OCI-LY1 (cell line): ENCODE data around the gene BRD7.

Source experiments
- H2AFZ ChIP-seq: fragments of 200-600 bp; sonication (generic), shearing (Covaris generic); 2 replicates; pipeline ENCODE4 v1.6.0; 2014; ENCODE audit warnings: antibody characterized with exemption, mild to moderate bottlenecking, low read length
- H3F3A ChIP-seq: fragments of 200-600 bp; sonication (generic), shearing (Covaris generic); 2 replicates; pipeline ENCODE4 v1.6.0; 2014; ENCODE audit warnings: mild to moderate bottlenecking, antibody characterized with exemption, low read length, moderate library complexity; ENCODE audit not compliant: insufficient read depth
- H3K27ac ChIP-seq: fragments of 200-600 bp; sonication (generic); 2 replicates; pipeline ENCODE4 v1.5.1; 2014; ENCODE audit warnings: low read length, mixed run types, mild to moderate bottlenecking, low read depth; ENCODE audit not compliant: poor library complexity, severe bottlenecking
- H3K27me3 ChIP-seq: fragments of 200-600 bp; sonication (generic); 2 replicates; pipeline ENCODE4 v1.6.0; 2014; ENCODE audit warnings: antibody characterized with exemption, mild to moderate bottlenecking, low read length, moderate library complexity; ENCODE audit not compliant: insufficient read depth
- H3K36me3 ChIP-seq: fragments of 200-600 bp; sonication (generic); 2 replicates; pipeline ENCODE4 v1.6.1; 2014; ENCODE audit warnings: mild to moderate bottlenecking, antibody characterized with exemption, low read length, moderate library complexity, mixed read lengths; ENCODE audit not compliant: insufficient read depth
- H3K4me1 ChIP-seq: fragments of 200-600 bp; sonication (generic); 2 replicates; pipeline ENCODE4 v1.5.1; 2014; ENCODE audit warnings: mild to moderate bottlenecking, low read length, moderate library complexity; ENCODE audit not compliant: insufficient read depth, severe bottlenecking
- H3K4me2 ChIP-seq: fragments of 200-600 bp; sonication (generic), shearing (Covaris generic); 2 replicates; pipeline ENCODE4 v1.6.1; 2014; ENCODE audit warnings: low read length
- H3K4me3 ChIP-seq: fragments of 200-600 bp; sonication (generic); 2 replicates; pipeline ENCODE4 v1.5.1; 2014; ENCODE audit warnings: low read length, low read depth, mild to moderate bottlenecking, mixed read lengths; ENCODE audit not compliant: poor library complexity, severe bottlenecking
- H3K79me2 ChIP-seq: fragments of 200-600 bp; shearing (Covaris generic); 2 replicates; pipeline ENCODE4 v1.6.1; 2016; ENCODE audit warnings: mixed run types, low read length, mixed read lengths; ENCODE audit not compliant: insufficient read depth
- H3K9ac ChIP-seq: fragments of 200-600 bp; sonication (generic), shearing (Covaris generic); 2 replicates; pipeline ENCODE4 v1.6.1; 2014; ENCODE audit warnings: mild to moderate bottlenecking, low read length, mixed read lengths
- H3K9me2 ChIP-seq: fragments of 200-600 bp; sonication (generic), shearing (Covaris generic); 2 replicates; pipeline ENCODE4 v1.6.1; 2014; ENCODE audit warnings: low read depth, mild to moderate bottlenecking, low read length, mixed read lengths
- H3K9me3 ChIP-seq: fragments of 200-600 bp; shearing (Covaris generic); 2 replicates; pipeline ENCODE4 v1.6.1; 2014; ENCODE audit warnings: low read length, mixed read lengths
- H4K20me1 ChIP-seq: fragments of 200-600 bp; sonication (generic), shearing (Covaris generic); 2 replicates; pipeline ENCODE4 v1.6.0; 2016; ENCODE audit warnings: mild to moderate bottlenecking, low read length; ENCODE audit not compliant: insufficient read depth
- EZH2 ChIP-seq: fragments of 200-600 bp; sonication (generic), shearing (Covaris generic); IDR thresholded peaks from 2 replicates; pipeline ENCODE4 v1.8.0; 2017; ENCODE audit warnings: borderline replicate concordance, mixed run types, mild to moderate bottlenecking, antibody characterized with exemption, low read length, moderate library complexity, mixed read lengths
- TF ChIP-seq, protein P1 (sequence below): fragments of 200-600 bp; sonication (generic), shearing (Covaris generic); IDR thresholded peaks from 2 replicates; pipeline ENCODE4 v1.5.1; 2017; ENCODE audit warnings: mild to moderate bottlenecking, antibody characterized with exemption, low read length, moderate library complexity, mixed read lengths

The BRD7 gene

DNA sequence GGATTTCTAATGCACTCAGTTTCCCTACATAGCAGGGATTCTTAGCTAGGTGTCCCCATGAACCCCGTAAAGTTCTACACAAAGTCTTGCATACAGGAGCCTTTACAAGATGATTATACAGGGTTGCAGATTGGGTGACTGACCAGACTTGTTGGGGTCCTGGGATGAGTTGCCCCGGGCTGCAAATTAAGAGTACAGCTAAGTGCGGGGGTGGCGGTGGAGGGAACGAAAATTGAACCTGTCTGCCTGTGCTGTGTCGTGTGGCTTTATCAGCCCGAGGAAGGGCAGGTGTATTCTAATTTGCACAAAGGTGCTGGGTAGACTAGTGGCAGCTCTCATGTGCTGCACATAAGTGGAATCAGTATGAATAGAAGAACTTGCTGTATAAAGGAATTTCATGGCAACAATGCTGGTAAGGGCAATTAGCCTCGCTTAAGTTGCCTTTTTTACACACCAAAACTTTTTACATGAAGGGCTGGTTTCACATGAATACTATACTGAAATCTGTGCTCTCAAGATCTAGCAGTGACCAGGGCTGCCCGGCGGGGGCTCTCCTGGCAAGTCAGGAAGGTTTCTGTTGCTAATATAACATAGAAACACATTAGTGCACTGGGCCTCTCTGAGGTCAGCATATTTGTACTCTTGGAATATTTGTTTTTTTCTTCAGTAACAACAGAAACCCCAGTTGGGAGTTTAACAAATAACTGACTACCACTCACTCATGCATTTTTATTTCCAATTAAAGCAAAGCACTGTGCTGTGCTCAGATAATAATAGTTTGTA is 51.7 kb downstream of the BRD7 start:
- no peaks in the 10 kb centered on the region for H3K9me2 ChIP-seq
- H3K79me2 ChIP-seq, result no peaks in the 10 kb centered on the region
- no peak overlapping the region for H3K9ac ChIP-seq
- no peak overlapping the region for H3K27ac ChIP-seq
- no peak overlapping the region for H2AFZ ChIP-seq
- H3K4me1 ChIP-seq, result no peaks in the 10 kb centered on the region
- H3K4me2 ChIP-seq, result no peak overlapping the region
- no peaks in the 10 kb centered on the region for H3F3A ChIP-seq
- H4K20me1 ChIP-seq, result no peaks in the 10 kb centered on the region
- H3K27me3 ChIP-seq, result no peaks in the 10 kb centered on the region
- no peak overlapping the region for H3K4me3 ChIP-seq
- TF ChIP-seq EZH2, result no peak
- TF ChIP-seq, protein P1, sequence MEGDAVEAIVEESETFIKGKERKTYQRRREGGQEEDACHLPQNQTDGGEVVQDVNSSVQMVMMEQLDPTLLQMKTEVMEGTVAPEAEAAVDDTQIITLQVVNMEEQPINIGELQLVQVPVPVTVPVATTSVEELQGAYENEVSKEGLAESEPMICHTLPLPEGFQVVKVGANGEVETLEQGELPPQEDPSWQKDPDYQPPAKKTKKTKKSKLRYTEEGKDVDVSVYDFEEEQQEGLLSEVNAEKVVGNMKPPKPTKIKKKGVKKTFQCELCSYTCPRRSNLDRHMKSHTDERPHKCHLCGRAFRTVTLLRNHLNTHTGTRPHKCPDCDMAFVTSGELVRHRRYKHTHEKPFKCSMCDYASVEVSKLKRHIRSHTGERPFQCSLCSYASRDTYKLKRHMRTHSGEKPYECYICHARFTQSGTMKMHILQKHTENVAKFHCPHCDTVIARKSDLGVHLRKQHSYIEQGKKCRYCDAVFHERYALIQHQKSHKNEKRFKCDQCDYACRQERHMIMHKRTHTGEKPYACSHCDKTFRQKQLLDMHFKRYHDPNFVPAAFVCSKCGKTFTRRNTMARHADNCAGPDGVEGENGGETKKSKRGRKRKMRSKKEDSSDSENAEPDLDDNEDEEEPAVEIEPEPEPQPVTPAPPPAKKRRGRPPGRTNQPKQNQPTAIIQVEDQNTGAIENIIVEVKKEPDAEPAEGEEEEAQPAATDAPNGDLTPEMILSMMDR, result no peak
- H3K9me3 ChIP-seq, result no peaks in the 10 kb centered on the region
- peaks cover 99% of the 10 kb centered on the region for H3K36me3 ChIP-seq

DNA sequence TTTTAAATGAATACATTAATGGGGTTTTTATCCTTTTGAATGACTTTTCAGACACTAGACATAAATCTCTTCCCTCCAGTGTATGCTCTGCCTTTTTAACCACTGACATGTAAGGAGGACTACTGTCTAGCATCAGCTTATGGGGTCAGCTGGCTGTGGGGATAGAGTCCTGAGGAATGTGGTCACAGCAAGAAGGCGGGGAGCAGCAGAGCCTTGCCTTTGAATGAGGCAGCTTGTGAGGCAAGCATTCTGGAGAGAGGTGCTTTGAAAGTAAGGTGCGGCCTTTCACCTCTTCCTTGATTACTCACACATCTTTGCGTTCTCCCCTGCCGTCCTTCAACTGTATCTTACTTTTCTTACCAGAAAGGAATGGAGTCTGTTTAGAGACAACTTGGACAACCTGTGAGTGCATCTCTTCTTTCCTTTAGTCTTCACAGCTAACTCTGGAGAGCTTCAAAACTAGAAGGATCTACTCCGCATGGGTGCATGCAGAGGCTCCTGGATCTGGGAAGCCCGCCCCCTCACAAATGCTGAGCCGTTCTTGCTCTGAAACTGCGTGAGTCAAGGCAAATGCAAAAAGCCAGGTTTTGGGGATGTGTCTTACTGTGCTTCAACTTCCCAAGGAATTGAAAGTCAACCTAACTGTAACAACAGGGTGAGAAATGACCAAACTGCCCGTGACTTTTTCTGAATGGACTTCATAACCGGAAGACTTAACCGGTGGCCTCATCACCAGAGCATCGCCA is 52.5 kb downstream of the BRD7 start:
- TF ChIP-seq, protein P1, result no peak
- no peak for TF ChIP-seq EZH2
- Histone ChIP-seq H4K20me1 (no peaks in the 10 kb centered on the region), H3K79me2 (no peaks in the 10 kb centered on the region), H3K9me2 (no peaks in the 10 kb centered on the region), H3K27me3 (no peaks in the 10 kb centered on the region), H3K9me3 (no peaks in the 10 kb centered on the region), H3K36me3 (peaks cover 94% of the 10 kb centered on the region), H3K4me2 (no peak overlapping the region), H3K9ac (no peak overlapping the region), H3K4me1 (no peaks in the 10 kb centered on the region), H3F3A (no peaks in the 10 kb centered on the region), H3K4me3 (no peak overlapping the region), H3K27ac (no peak overlapping the region), H2AFZ (no peak overlapping the region)

DNA sequence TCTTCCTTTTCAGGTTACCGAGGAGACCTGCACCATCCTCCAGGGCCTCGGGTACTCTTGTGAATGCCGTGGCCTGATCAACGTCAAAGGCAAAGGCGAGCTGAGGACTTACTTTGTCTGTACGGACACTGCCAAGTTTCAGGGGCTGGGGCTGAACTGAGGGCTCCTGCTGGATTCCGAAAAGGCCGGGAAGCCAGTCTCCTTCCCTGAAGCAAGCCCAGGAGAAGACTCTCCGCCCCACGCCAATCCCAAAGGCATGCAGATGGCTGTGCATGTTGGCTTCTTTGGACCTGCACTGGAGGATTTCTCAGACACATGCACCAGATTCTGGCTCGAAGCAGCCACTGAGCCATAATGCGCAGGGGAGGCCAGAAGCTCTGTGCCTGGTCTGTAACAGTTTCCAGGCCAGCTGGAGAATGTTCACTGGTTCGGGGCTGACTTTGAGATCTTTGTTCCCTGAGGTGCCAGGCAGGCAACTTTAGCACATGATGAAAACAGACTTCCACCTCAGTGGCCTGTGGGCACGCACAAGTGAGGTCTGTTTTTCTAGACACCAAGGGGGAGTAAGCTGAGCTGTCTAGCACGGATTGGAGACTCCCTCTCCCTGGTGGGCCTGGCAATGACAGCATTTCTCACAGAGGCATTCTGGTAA is 53.3 kb downstream of the BRD7 start:
- Histone ChIP-seq H3K4me2 (no peak overlapping the region), H3K79me2 (no peaks in the 10 kb centered on the region), H3K4me3 (no peak overlapping the region), H3K9me3 (no peaks in the 10 kb centered on the region), H3K9me2 (no peaks in the 10 kb centered on the region), H3K27me3 (no peaks in the 10 kb centered on the region), H3F3A (no peaks in the 10 kb centered on the region), H3K36me3 (peaks cover 86% of the 10 kb centered on the region), H3K9ac (no peak overlapping the region), H3K27ac (no peak overlapping the region), H3K4me1 (no peaks in the 10 kb centered on the region), H4K20me1 (no peaks in the 10 kb centered on the region), H2AFZ (no peak overlapping the region)
- no peak for TF ChIP-seq EZH2
- TF ChIP-seq, protein P1, result no peak
